Common myeloid progenitor, CD34-positive (primary cell): Measurements from ENCODE around the gene MMP24OS.

ENCODE experiments used
- CTCF ChIA-PET: fragments of 350-600 bp; sonication (Branson Sonifier 250); formaldehyde crosslinking; loops from one replicate; lab custom pipeline; 2021; ENCODE audit warnings: antibody characterized with exemption; lab: Charles Lee
- POLR2A ChIA-PET: fragments of 350-600 bp; sonication (Branson Sonifier 250); formaldehyde crosslinking; loops from one replicate; lab custom pipeline; 2021; ENCODE audit warnings: antibody characterized with exemption; lab: Charles Lee
- DNase-seq, 3 donors: peaks; one replicate each; pipeline versions ENCODE4 v3.0.0 to v3.0.0-alpha.2; 2013
- H3K27ac ChIP-seq, 2 experiments: 1 replicate in 1 of 2; 2 replicates in 1 of 2; pipeline ENCODE4 v1.7.0; 2013; ENCODE audit warnings: inconsistent platforms in 2 of 2, low read length in 2 of 2, mild to moderate bottlenecking in 2 of 2, low read depth in 1 of 2, moderate library complexity in 1 of 2; ENCODE audit not compliant: severe bottlenecking in 2 of 2, insufficient read depth in 1 of 2, poor library complexity in 1 of 2
- H3K27me3 ChIP-seq, 5 experiments: replicated peaks in 2 of 5; 1 replicate in 3 of 5; 2 replicates in 2 of 5; pipeline versions ENCODE4 v1.6.1 to v1.7.0; 2013; ENCODE audit warnings: low read length in 4 of 5, mild to moderate bottlenecking in 2 of 5, moderate library complexity in 2 of 5, inconsistent platforms in 1 of 5; ENCODE audit not compliant: insufficient read depth in 5 of 5, control insufficient read depth in 4 of 5
- H3K36me3 ChIP-seq, 4 experiments: 1 replicate in 2 of 4; 2 replicates in 2 of 4; pipeline versions ENCODE4 v1.6.1 to v1.7.0; 2013; ENCODE audit warnings: low read length in 3 of 4, control low read depth in 1 of 4, mild to moderate bottlenecking in 1 of 4; ENCODE audit not compliant: control insufficient read depth in 4 of 4, insufficient read depth in 4 of 4
- H3K4me1 ChIP-seq, 4 experiments: 1 replicate in 3 of 4; 2 replicates in 1 of 4; pipeline versions ENCODE4 v1.6.1 to v1.7.1; 2013; ENCODE audit warnings: low read length in 3 of 4, mild to moderate bottlenecking in 3 of 4, control low read depth in 1 of 4, inconsistent platforms in 1 of 4, moderate library complexity in 1 of 4; ENCODE audit not compliant: control insufficient read depth in 4 of 4, insufficient read depth in 4 of 4; ENCODE audit errors: control extremely low read depth in 1 of 4
- H3K4me3 ChIP-seq, 7 experiments: 1 replicate in 4 of 7; 2 replicates in 3 of 7; pipeline versions ENCODE4 v1.5.1 to v1.7.0; 2013; ENCODE audit warnings: mild to moderate bottlenecking in 7 of 7, low read length in 6 of 7, moderate library complexity in 6 of 7, inconsistent platforms in 2 of 7, low read depth in 2 of 7, control low read depth in 1 of 7; ENCODE audit not compliant: insufficient read depth in 4 of 7, control insufficient read depth in 1 of 7; ENCODE audit errors: extremely low read depth in 1 of 7
- H3K9me3 ChIP-seq, 5 experiments: 1 replicate in 4 of 5; 2 replicates in 1 of 5; pipeline versions ENCODE4 v1.6.1 to v1.7.1; 2013; ENCODE audit warnings: low read length in 4 of 5, mild to moderate bottlenecking in 2 of 5, inconsistent platforms in 1 of 5, low read depth in 1 of 5, moderate library complexity in 1 of 5; ENCODE audit not compliant: control insufficient read depth in 4 of 5, insufficient read depth in 2 of 5; ENCODE audit errors: control extremely low read depth in 1 of 5
- WGBS: methylation state at CpG from one replicate; pipeline ENCODE4 v1.1.5; 2013; ENCODE audit not compliant: insufficient coverage; 5-methylcytosine and 5-hydroxymethylcytosine counted together

Gene MMP24OS

GRCh38 chr20:35320396-35321126, 42.6 kb upstream of the MMP24OS start:
- no peak for DNase-seq
- Histone ChIP-seq H3K4me1 (peaks cover 0 to 7% (median 5%) of the 10 kb centered on the region in 4 experiments), H3K36me3 (peaks cover 0 to 5% (median under 1%) of the 10 kb centered on the region in 4 experiments), H3K9me3 (peaks cover 0 to 1% (median 0%) of the 10 kb centered on the region in 5 experiments), H3K27me3 (no peaks in the 10 kb centered on the region), H3K27ac (no peak overlapping the region), H3K4me3 (no peak overlapping the region)
- CTCF ChIA-PET: interaction anchor here (0.8 kb wide), 2 partner anchors 13 to 30 kb away, joined by 3 read pairs; no protein-coding TSS in a partner anchor
- 100% methylated on average over 2 of the region's 3 CpGs for WGBS
- POLR2A ChIA-PET: no interaction called here

- H3K4me1 ChIP-seq: peaks cover 0 to 14% (median 12%) of the 10 kb centered on the region in 4 experiments
- H3K4me3 ChIP-seq: no peak overlapping the region
- ChIA-PET POLR2A (no interaction called here), CTCF (no interaction called here)
- H3K9me3 ChIP-seq: peaks cover 0 to 1% (median 0%) of the 10 kb centered on the region in 5 experiments
- no peaks in the 10 kb centered on the region for H3K27me3 ChIP-seq
- DNase-seq: no peak
- H3K27ac ChIP-seq: no peak overlapping the region
- peaks cover 0 to 5% (median under 1%) of the 10 kb centered on the region in 4 experiments for H3K36me3 ChIP-seq
Observed at GRCh38 chr20:35319871-35320197, 41.9 kb upstream of the MMP24OS start.

- ChIA-PET CTCF (interaction anchor here (0.7 to 2.7 kb wide), 4 partner anchors 10 to 75 kb away, joined by 3 to 16 read pairs (median 4); no protein-coding TSS in a partner anchor), POLR2A (no interaction called here)
- Histone ChIP-seq H3K4me1 (peaks cover 0 to 16% (median 13%) of the 10 kb centered on the region in 4 experiments), H3K27ac (no peak overlapping the region), H3K36me3 (peaks cover 0 to 5% (median under 1%) of the 10 kb centered on the region in 4 experiments), H3K9me3 (no peaks in the 10 kb centered on the region), H3K27me3 (no peaks in the 10 kb centered on the region), H3K4me3 (no peak overlapping the region)
- 98% methylated on average over 4 of the region's 5 CpGs for WGBS
- no peak for DNase-seq
Observed at GRCh38 chr20:35319192-35319870, 41.4 kb upstream of the MMP24OS start.

GRCh38 chr20:35318502-35319157, 40.7 kb upstream of the MMP24OS start:
- POLR2A ChIA-PET: no interaction called here
- WGBS: 95% methylated on average over 4 of the region's 6 CpGs
- Histone ChIP-seq H3K4me3 (no peak overlapping the region), H3K36me3 (peaks cover 0 to 5% (median 2%) of the 10 kb centered on the region in 4 experiments), H3K4me1 (peaks cover 0 to 16% (median 13%) of the 10 kb centered on the region in 4 experiments), H3K9me3 (no peaks in the 10 kb centered on the region), H3K27me3 (no peaks in the 10 kb centered on the region), H3K27ac (no peak overlapping the region)
- DNase-seq: no peak
- CTCF ChIA-PET: interaction anchor here (0.7 to 2.7 kb wide), 4 partner anchors 11 to 76 kb away, joined by 3 to 16 read pairs (median 4); no protein-coding TSS in a partner anchor

GRCh38 chr20:35317416-35318210, 39.7 kb upstream of the MMP24OS start:
- Histone ChIP-seq H3K36me3 (peaks cover 0 to 6% (median 2%) of the 10 kb centered on the region in 4 experiments), H3K4me3 (no peak overlapping the region), H3K27me3 (no peaks in the 10 kb centered on the region), H3K9me3 (no peaks in the 10 kb centered on the region), H3K27ac (no peak overlapping the region), H3K4me1 (peaks cover 0 to 17% (median 13%) of the 10 kb centered on the region in 4 experiments)
- WGBS: 100% methylated on average over 5 of the region's 5 CpGs
- CTCF ChIA-PET: interaction anchor here (1.6 to 2.7 kb wide), 3 partner anchors 10 to 14 kb away, joined by 4 to 16 read pairs (median 5); no protein-coding TSS in a partner anchor
- POLR2A ChIA-PET: no interaction called here
- no peak for DNase-seq

GRCh38 chr20:35316086-35316485, 38.2 kb upstream of the MMP24OS start:
- ChIA-PET CTCF (interaction anchor here (1.0 kb wide), 1 partner anchor 11 kb away, joined by 3 read pairs; no protein-coding TSS in a partner anchor), POLR2A (no interaction called here)
- DNase-seq: no peak
- Histone ChIP-seq H3K9me3 (no peaks in the 10 kb centered on the region), H3K27me3 (no peaks in the 10 kb centered on the region), H3K36me3 (peaks cover 0 to 10% (median 2%) of the 10 kb centered on the region in 4 experiments), H3K4me3 (no peak overlapping the region), H3K27ac (no peak overlapping the region), H3K4me1 (peaks cover 0 to 21% (median 18%) of the 10 kb centered on the region in 4 experiments)
- 93% methylated on average over 2 of the region's 2 CpGs for WGBS
